ENCODE results near the gene DEGS2.

- TF ChIP-seq CTCF (IDR thresholded peaks at IDR 0.05; ENCODE audit: low read depth, low read length, poor library complexity, severe bottlenecking) = no peak
- no peak for TF ChIP-seq EZH2phosphoT487 (IDR thresholded peaks at IDR 0.05; ENCODE audit: borderline replicate concordance, low read length)
Observed at GRCh38 chr14:100114109-100114765, 45.2 kb downstream of the DEGS2 start.
